ENCODE results near the gene IL17RB.

Gene IL17RB

DNA sequence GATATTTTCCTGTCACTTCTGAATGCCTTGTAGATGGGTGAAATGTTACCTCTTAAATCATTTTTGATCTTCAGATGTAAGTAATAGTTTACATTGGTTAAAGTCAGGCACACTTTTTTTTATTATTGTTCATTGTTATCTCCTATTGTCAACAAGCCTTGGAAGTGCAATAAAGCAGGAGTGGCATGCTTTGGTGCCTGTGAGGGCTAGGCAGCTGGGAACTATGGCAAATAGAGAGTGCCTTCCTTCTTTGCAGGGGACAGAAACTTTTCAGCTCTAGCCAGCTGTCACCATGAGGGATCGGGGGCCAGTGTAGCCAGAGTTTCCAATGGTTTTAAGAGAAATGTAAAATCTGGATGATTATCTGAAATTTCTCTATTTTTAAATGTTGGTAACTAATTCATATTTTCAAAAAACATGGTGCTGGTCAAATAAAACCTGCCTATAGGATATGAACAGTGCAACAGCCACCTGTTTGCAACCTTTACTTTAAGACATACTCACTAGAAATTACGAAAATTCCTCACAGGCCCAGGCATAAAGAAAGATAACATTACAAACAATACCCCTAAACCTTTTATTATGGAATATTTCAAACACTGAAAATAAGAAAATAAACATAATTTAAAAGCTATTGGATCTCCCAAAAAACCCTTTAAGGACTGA lies 54.4 kb downstream of the IL17RB start:
- DNase-seq (ENCODE audit: insufficient read length) (no peak), FAIRE-seq (no peak)
- TF ChIP-seq TAF1 (IDR thresholded peaks at IDR 0.05; ENCODE audit: borderline replicate concordance, low read depth, low read length), result no peak
- TF ChIP-seq POLR2AphosphoS5 (IDR thresholded peaks at IDR 0.05; ENCODE audit: low read depth, low read length), result no peak
- no peak for TF ChIP-seq POLR2A (IDR thresholded peaks at IDR 0.05; ENCODE audit: low read depth, low read length)

DNA sequence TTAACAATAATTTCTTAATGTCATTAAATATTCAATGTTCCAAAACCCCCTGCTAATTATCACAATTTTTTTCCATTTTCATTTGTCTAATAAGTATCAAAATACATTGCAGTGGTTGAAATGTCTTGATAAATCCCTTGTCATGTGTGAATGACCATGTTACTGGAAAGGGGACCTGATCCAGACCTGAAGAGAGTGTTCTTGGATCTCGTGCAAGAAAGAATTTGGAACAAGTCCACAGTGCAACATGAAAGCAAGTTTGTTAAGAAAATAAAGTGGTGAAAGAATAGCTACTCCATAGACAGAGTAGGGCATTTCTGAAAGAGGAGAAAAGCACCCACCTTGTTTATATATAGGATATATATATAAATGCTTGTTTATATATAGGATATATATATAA lies 55.7 kb downstream of the IL17RB start:
- DNase-seq (ENCODE audit: insufficient read length) (no peak), FAIRE-seq (no peak)
- TF ChIP-seq POLR2A (IDR thresholded peaks at IDR 0.05; ENCODE audit: low read depth, low read length) (no peak), POLR2AphosphoS5 (IDR thresholded peaks at IDR 0.05; ENCODE audit: low read depth, low read length) (no peak), TAF1 (IDR thresholded peaks at IDR 0.05; ENCODE audit: borderline replicate concordance, low read depth, low read length) (no peak)

DNA sequence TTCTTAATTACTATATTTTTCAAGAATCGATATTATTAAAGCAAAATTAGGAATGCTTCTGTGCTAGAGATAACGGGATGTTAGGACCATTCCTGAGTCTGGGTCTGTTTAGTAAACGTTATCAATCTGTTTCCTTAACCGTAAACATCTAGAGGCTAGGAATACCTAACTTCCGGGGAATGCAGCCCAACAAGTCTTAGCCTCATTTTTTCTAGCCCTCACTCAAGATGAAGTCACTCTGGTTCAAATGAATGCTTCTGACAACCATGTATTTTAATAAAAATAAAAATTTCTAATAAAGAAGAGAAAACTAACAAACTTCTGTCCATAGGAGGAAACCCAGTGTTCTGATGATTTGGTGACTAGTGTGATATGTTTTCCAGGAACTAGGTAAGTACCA lies 56.3 kb downstream of the IL17RB start:
- DNase-seq (ENCODE audit: insufficient read length) (no peak), FAIRE-seq (no peak)
- TF ChIP-seq TAF1 (IDR thresholded peaks at IDR 0.05; ENCODE audit: borderline replicate concordance, low read depth, low read length) (no peak), POLR2A (IDR thresholded peaks at IDR 0.05; ENCODE audit: low read depth, low read length) (no peak), POLR2AphosphoS5 (IDR thresholded peaks at IDR 0.05; ENCODE audit: low read depth, low read length) (no peak)

DNA sequence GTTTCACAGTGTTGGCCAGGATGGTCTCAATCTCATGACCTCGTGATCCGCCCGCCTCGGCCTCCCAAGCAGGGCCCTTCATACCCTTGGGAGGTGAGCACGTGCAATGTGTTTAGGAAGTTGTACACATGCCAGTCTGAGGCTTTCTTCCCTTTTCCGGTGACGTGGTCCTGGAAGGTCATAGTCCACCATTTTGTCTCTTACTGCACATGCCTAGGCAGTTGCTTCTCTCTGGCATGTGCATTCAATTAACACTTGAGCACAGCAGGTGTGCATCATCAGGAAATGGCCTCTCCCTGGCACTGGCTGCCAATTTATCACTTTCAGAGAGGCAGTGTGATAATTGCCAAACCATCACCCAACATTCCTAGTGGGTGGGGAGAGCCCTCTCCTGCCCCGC lies 67.0 kb downstream of the IL17RB start:
- TF ChIP-seq POLR2AphosphoS5 (IDR thresholded peaks at IDR 0.05; ENCODE audit: low read depth, low read length), result no peak
- FAIRE-seq (no peak), DNase-seq (ENCODE audit: insufficient read length) (no peak)
